DND-41 (cell line): ENCODE data around the gene METTL21A.

Experiments
- ATAC-seq: fragments of 200-7000 bp; cut with Tn5 transposase; 3 replicates; pipeline ENCODE4 v1.9.1; 2021; ENCODE audit warnings: low read depth; ENCODE audit not compliant: insufficient read depth
- DNase-seq: peaks from one replicate; pipeline ENCODE4 v3.0.0-alpha.2; 2020
- H2AFZ ChIP-seq: 2 replicates; pipeline ENCODE4 v1.6.0; 2012; ENCODE audit warnings: low read depth, low read length
- H3K27ac ChIP-seq: 2 replicates; pipeline ENCODE4 v1.5.1; 2012; ENCODE audit warnings: low read length, inconsistent platforms
- H3K27me3 ChIP-seq: fragments of 200-600 bp; sonication (generic); 2 replicates; pipeline ENCODE4 v1.6.0; 2012; ENCODE audit warnings: low read length, mild to moderate bottlenecking, inconsistent platforms; ENCODE audit not compliant: insufficient read depth, poor library complexity
- H3K36me3 ChIP-seq: 2 replicates; pipeline ENCODE4 v1.5.1; 2012; ENCODE audit warnings: low read length, inconsistent platforms; ENCODE audit not compliant: insufficient read depth
- H3K4me1 ChIP-seq: 2 replicates; pipeline ENCODE4 v1.5.1; 2012; ENCODE audit warnings: mild to moderate bottlenecking, low read length; ENCODE audit not compliant: insufficient read depth
- H3K4me2 ChIP-seq: 2 replicates; pipeline ENCODE4 v1.6.0; 2012; ENCODE audit warnings: mild to moderate bottlenecking, moderate library complexity, low read length, inconsistent platforms; ENCODE audit not compliant: insufficient read depth
- H3K4me3 ChIP-seq, 2 experiments: fragments of 200-600 bp in 1 of 2; shearing (Covaris generic) in 1 of 2; 2 replicates each; pipeline ENCODE4 v1.5.1; 2012 to 2016; ENCODE audit warnings: inconsistent platforms in 2 of 2, low read length in 2 of 2, mild to moderate bottlenecking in 2 of 2, low read depth in 1 of 2, moderate library complexity in 1 of 2
- H3K79me2 ChIP-seq: 2 replicates; pipeline ENCODE4 v1.6.0; 2012; ENCODE audit warnings: low read length, inconsistent platforms; ENCODE audit not compliant: insufficient read depth
- H3K9ac ChIP-seq: 2 replicates; pipeline ENCODE4 v1.6.0; 2012; ENCODE audit warnings: low read depth, mild to moderate bottlenecking, inconsistent platforms, low read length, moderate library complexity
- H3K9me3 ChIP-seq: 2 replicates; pipeline ENCODE4 v1.5.1; 2012; ENCODE audit warnings: low read length, moderate library complexity, mild to moderate bottlenecking, inconsistent platforms; ENCODE audit not compliant: insufficient read depth, severe bottlenecking
- H4K20me1 ChIP-seq: 2 replicates; pipeline ENCODE4 v1.6.0; 2012; ENCODE audit warnings: low read length; ENCODE audit not compliant: insufficient read depth
- CTCF ChIP-seq: IDR thresholded peaks from 2 replicates; pipeline ENCODE4 v1.5.1; 2012; ENCODE audit warnings: borderline replicate concordance, low read length, moderate library complexity, mild to moderate bottlenecking; ENCODE audit not compliant: poor library complexity, severe bottlenecking; ENCODE audit errors: extremely low read depth
- EZH2 ChIP-seq: IDR thresholded peaks from 3 replicates; pipeline ENCODE4 v1.6.1; 2012; ENCODE audit warnings: borderline replicate concordance, low read depth, mild to moderate bottlenecking, moderate library complexity, low read length, inconsistent platforms; ENCODE audit not compliant: severe bottlenecking

METTL21A gene

DNA sequence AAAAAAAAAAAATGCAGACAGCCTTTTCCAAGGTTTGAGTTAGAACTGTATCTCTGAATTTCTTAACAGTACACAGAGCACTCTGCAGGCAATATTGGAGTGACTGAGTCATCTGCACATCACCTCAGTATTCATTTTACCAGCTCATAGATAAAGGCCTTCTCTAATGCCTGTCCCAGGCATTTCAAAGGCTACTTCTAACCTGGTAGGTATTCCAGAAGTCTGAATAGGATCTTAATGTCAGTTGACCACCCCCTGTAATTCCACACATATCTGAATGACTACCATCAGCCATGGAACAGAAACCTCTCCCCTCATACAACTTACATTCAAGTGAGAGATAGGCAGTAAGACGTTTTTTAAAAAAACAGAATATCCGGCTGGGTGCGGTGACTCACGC is 9.0 kb downstream of the METTL21A start:
- H3K9me3 ChIP-seq, result no peaks in the 10 kb centered on the region
- no peaks in the 10 kb centered on the region; the same call in 1 of the 2 replicates for H4K20me1 ChIP-seq
- no peak overlapping the region for H3K27ac ChIP-seq
- ATAC-seq, result no peak
- no peak for DNase-seq
- peaks cover 12% of the 10 kb centered on the region; the same call in 1 of the 2 replicates for H3K4me1 ChIP-seq
- H3K36me3 ChIP-seq, result peaks cover 61% of the 10 kb centered on the region
- H3K27me3 ChIP-seq, result no peaks in the 10 kb centered on the region
- no peak overlapping the region for H3K4me3 ChIP-seq
- peaks cover 13% of the 10 kb centered on the region; the same call in 1 of the 2 replicates for H3K79me2 ChIP-seq
- TF ChIP-seq CTCF (no peak), EZH2 (no peak)
- no peak overlapping the region for H2AFZ ChIP-seq
- no peak overlapping the region for H3K9ac ChIP-seq
- H3K4me2 ChIP-seq, result no peak overlapping the region

GRCh38 chr2:207614824-207615223 is 10.4 kb downstream of the METTL21A start:
- Histone ChIP-seq H2AFZ (no peak overlapping the region), H3K9me3 (no peaks in the 10 kb centered on the region), H3K4me2 (no peak overlapping the region), H3K9ac (no peak overlapping the region), H3K27me3 (no peaks in the 10 kb centered on the region), H3K79me2 (peaks cover 4% of the 10 kb centered on the region; the same call in 1 of the 2 replicates), H3K4me3 (no peak overlapping the region), H3K4me1 (peaks cover 3% of the 10 kb centered on the region; the same call in 1 of the 2 replicates), H3K27ac (no peak overlapping the region), H3K36me3 (peaks cover 52% of the 10 kb centered on the region), H4K20me1 (no peaks in the 10 kb centered on the region; the same call in 1 of the 2 replicates)
- TF ChIP-seq CTCF, result no peak
- TF ChIP-seq EZH2, result no peak
- no peak for ATAC-seq
- no peak for DNase-seq

- no peaks in the 10 kb centered on the region for H3K9me3 ChIP-seq
- H2AFZ ChIP-seq, result no peak overlapping the region
- no peak overlapping the region for H3K4me3 ChIP-seq
- H3K9ac ChIP-seq, result no peak overlapping the region
- ATAC-seq, result no peak
- H3K4me2 ChIP-seq, result no peak overlapping the region
- DNase-seq, result no peak
- no peaks in the 10 kb centered on the region for H3K4me1 ChIP-seq
- peaks cover 42% of the 10 kb centered on the region for H3K36me3 ChIP-seq
- no peak overlapping the region for H3K27ac ChIP-seq
- no peaks in the 10 kb centered on the region; the same call in 1 of the 2 replicates for H4K20me1 ChIP-seq
- 0 out of 2 replicates have a peak, but pooled peaks cover 2% of the 10 kb centered on the region for H3K79me2 ChIP-seq
- no peaks in the 10 kb centered on the region for H3K27me3 ChIP-seq
- TF ChIP-seq CTCF (no peak), EZH2 (no peak)
Measured at GRCh38 chr2:207612714-207613113, 12.5 kb downstream of the METTL21A start.

DNA sequence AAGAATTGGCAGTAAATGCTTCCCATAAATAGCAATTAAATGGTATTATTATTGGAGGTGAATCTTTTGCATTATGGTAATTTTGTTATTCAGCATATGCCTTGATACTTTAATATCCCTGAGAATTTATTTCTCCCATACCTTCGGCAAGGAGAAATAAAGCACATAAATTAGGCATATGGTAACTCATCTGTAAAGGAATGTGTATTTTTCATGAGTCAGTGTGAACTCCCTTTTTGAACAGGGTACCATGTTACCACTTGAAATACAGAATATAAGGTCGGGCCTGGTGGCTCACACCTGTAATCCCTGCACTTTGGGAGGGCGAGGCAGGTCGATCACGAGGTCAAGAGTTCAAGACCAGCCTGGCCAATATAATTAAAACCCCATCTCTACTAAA is 18.4 kb downstream of the METTL21A start:
- no peak for DNase-seq
- ATAC-seq, result no peak
- Histone ChIP-seq H3K79me2 (no peaks in the 10 kb centered on the region), H3K4me3 (no peak overlapping the region), H3K27me3 (no peaks in the 10 kb centered on the region), H3K9me3 (no peaks in the 10 kb centered on the region), H3K9ac (no peak overlapping the region), H4K20me1 (no peaks in the 10 kb centered on the region; the same call in 1 of the 2 replicates), H3K36me3 (peaks cover 14% of the 10 kb centered on the region; the same call in 1 of the 2 replicates), H3K27ac (no peak overlapping the region), H3K4me2 (no peak overlapping the region), H3K4me1 (no peaks in the 10 kb centered on the region), H2AFZ (no peak overlapping the region)
- no peak for TF ChIP-seq CTCF
- TF ChIP-seq EZH2, result no peak
